HG03575 (cell line): ENCODE results near the gene RNF130.
"Not testable (repeated sequence)": the region's sequence is repeated elsewhere in the genome, so short reads cannot be mapped to it uniquely, and the experiment has no call there.

Experiments
- ATAC-seq: cut with Tn5 transposase; IDR thresholded peaks from one replicate; pipeline ENCODE4 v1.9.1; 2021; ENCODE audit not compliant: unreplicated experiment, insufficient number of reproducible peaks, low FRiP score; ENCODE audit errors: extremely low read depth

RNF130 gene

DNA sequence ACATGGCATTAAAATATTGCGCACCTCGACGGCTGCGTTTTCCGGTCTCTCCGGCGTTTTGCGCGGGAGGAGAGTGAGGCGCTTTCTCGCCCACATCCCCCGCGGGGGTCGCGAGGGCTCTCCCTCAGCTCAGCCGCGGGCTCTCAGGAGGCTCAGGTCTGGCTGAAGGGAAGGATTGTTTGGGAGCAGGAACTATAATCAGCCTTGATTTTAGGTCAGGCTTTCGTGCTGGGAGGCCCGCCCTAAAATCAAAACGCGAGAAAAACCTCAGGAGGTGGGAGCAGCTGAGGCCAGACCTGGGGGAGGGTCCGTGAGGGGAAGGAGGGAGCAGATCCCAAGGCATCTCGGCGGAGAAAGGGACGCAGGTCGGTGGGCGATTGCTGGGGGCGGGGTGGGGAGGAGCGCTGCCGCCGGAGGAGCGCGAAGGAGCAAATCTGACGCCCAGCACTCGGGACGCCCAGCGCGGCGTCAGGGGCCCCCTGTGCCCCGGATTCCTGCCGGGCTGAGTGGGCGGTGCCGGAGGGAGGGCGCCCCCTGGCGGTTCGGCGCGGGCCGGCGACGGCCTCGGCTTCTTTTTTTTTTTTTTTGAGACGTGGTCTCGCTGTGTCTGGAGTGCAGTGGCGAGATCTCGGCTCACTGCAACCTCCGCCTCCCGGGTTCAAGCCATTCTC is 18.7 kb upstream of the RNF130 start:
- no peak for ATAC-seq

DNA sequence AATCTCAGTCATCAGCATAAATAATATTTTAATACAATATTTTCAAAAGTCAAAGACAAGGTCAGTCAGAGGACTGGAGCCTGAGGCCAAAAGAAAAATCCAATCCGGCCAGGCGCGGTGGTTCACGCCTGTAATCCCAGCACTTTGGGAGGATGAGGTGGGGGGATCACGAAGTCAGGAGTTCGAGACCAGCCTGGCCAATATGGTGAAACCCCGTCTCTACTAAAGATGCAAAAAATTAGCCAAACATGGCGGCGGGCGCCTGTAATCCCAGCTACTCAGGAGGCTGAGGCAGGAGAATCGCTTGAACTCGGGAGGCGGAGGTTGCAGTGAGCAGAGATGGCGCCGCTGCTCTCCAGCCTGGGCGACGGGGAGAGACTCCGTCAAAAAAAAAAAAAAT is 18.1 kb upstream of the RNF130 start:
- ATAC-seq, result not testable (repeated sequence)

GRCh38 chr5:180088561-180088960 is 17.0 kb upstream of the RNF130 start:
- no peak for ATAC-seq

GRCh38 chr5:180086816-180087399 is 15.3 kb upstream of the RNF130 start:
- no peak for ATAC-seq

GRCh38 chr5:180085837-180086236 is 14.3 kb upstream of the RNF130 start:
- ATAC-seq, result no peak

- no peak for ATAC-seq
Measured at GRCh38 chr5:180084638-180085561, 13.3 kb upstream of the RNF130 start.

DNA sequence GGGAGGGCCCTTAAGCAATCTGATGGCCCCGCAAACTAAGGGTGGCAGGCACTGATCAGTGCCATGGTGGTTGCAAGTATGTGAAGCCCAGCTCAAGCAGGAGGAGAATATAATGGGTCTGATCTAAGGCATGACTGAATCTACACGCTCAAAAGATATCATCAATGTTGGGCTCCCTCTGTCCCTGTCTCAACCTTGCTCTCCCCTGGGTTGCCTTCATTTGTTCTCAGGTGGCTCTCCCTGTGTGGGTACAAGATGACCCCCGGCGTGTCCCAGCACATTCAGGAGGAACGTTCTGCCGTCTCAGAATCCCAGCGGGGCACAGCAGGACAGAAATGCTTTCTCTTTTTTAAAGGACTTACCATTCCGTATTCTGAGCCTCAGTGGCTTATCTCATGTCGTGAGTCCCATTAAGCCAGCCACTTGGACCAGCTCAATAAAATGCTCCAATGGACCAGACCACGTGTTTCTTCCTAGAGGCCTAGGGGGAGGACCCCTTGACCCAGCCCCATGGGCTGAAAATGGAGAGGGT is 12.0 kb upstream of the RNF130 start:
- ATAC-seq, result no peak

- no peak for ATAC-seq
Measured at GRCh38 chr5:180082633-180083420, 11.3 kb upstream of the RNF130 start.

- ATAC-seq, result no peak
Measured at GRCh38 chr5:180081481-180081880, 9.9 kb upstream of the RNF130 start.

DNA sequence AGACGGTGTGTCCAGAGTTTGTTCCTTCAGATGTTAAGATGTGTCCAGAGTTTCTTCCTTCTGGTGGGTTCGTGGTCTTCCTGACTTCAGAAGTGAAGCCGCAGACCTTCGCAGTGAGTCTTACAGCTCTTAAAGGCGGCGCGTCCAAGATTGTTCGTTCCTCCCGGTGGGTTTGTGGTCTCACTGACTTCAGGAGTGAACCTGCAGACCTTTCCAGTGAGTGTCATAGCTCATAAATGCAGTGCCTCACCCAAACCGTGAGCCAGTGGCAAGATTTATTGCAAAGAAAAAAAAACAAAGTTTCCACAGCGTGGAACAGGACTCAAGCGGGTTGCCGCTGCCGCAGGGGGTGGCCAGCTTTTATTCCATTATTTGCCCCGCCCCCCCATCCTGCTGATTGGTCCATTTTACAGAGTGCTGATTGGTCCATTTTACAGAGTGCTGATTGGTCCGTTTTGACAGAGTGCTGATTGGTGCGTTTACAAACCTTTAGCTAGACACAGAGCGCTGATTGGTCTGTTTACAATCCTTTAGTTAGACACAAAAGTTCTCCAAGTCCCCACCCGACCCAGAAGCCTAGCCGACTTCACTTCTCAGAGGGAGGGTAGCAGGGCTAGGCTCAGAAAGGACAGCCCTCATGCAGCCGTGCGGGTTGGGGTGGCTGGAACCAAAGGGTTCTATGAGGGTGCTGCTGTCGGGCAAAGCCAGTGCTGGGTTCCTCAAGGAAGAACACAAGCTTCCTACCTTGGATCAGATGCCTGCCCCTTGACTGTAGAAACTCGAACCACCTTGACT is 9.1 kb upstream of the RNF130 start:
- no peak for ATAC-seq

DNA sequence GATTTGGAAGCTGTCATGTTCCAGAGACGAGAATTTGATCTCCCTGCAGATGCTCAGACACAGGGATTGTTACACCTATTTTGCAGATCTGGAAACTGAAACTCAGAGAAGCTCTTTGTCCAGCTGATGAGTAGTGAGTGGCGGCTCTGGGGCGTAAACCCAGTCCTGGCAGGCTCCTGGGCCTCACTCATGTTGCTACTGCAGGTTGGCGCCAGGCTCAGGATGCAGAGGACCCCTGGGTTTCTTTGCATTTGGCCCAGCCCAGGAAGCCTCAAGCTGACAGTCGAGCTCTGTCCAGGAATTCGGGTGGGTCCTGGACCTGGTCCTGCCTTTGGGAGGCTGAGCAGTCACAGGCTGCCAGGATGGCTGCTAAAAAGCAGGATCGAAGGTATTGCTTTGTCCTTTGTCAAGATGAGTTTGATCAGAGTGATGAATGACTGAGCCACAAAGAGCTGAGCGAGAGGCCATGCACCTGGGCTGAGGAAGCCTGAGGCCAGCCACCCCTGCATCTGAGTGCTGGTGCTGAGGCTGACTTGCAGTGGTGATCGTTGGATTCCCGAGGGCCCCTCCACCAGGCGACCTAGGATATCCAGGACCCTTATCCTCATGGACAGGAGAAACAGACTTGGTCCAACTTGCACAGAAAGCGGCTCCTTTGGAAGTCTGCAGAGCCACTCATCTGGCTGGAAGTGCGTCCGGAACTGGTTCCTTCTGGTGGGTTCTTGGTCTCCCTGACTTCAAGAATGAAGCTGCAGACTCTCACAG is 8.3 kb upstream of the RNF130 start:
- no peak for ATAC-seq

- ATAC-seq, result no peak
Measured at GRCh38 chr5:180078348-180078747, 6.8 kb upstream of the RNF130 start.

DNA sequence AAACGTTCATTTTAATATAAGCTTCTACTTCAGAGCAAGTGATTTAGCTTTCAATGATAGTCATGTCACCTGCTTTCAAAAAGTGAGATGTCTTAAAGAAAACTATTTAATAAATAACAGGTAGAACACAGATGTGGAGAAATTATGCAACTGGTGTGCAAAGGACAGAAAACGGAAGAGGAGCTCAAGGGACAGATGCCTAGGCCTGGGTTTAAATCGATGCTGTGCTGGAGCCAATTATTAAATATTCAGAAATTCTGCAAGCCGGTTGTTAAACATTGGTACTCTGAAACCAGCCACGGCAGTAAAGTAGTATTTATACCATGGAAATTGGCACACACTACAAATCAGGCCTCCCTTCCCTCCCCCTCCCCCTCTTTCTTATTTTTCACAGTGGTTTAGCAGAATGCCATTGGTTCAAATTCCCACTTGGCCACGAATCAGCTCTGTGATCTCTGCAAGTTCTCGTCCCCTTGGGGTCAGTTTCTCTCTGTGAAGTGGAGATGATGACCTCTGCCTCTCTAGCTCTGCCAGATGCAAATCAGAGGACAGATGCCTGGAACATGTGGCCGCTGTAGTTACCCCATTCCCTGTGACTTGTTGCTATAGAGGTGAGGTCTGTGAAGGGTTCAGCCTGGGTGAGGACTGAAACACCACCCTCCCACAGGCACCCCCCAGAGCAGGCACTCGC is 6.2 kb upstream of the RNF130 start:
- ATAC-seq, result no peak

DNA sequence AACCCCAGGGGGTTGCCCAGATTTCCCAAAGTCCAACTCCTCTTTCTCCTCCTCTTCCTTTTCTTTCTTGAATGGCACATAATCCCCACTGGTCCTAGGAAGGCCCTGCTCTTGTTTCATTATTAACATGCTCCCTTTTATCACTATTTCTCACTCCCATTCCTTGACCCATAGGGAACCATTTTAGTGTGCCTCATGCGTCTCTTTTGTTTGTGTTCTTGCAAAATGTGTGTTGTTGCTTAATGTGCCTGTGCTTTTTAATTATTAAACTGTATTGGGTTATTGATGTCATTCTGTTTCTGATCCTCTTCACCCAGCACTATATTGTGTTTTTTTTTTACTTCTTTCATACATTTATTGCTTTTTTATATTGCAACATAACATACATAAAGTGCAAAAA is 4.1 kb upstream of the RNF130 start:
- ATAC-seq, result no peak

DNA sequence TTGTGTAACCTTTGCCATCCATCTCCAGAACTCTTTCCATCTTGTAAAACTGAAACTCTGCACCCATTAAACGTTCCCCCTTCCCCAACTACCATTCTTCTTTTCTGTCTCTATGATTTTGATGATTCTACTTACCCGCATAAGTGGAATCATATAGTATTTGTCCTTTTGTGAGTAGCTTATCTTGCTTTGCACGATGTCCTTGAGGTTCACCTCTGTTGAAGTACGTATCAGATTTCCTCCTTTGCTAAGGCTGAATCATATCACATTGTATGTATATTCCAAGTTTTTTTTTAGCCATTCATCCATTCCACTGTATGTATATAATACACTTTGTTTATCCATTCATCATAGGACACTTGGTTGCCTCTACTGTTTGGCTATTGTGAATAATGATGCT is 2.9 kb upstream of the RNF130 start:
- ATAC-seq, result no peak

GRCh38 chr5:180072556-180072955 is 997 bp upstream of the RNF130 start:
- ATAC-seq, result no peak

GRCh38 chr5:180072256-180072548 is 643 bp upstream of the RNF130 start:
- ATAC-seq, result no peak
